Activated CD4-positive, alpha-beta memory T cell treated with anti-CD3 and anti-CD28 coated beads for 36 hours (primary cell): ENCODE data around the gene SCYGR7. TPM values are rescaled to one million over a fixed set of nuclear protein-coding genes. Genes with fewer than 3 reads are reported as not detected.
"Not testable (repeated sequence)": the region's sequence is repeated elsewhere in the genome, so short reads cannot be mapped to it uniquely, and the experiment has no call there.

ENCODE experiments used
- CTCF ChIA-PET: fragments of 350-600 bp; sonication (Branson Sonifier 250); formaldehyde crosslinking; loops from one replicate; lab custom pipeline; 2021; ENCODE audit warnings: antibody characterized with exemption, inconsistent platforms; lab: Charles Lee
- POLR2A ChIA-PET: fragments of 350-600 bp; sonication (Branson Sonifier 250); formaldehyde crosslinking; loops from one replicate; lab custom pipeline; 2021; ENCODE audit warnings: antibody characterized with exemption; lab: Charles Lee
- DNase-seq: peaks from one replicate; pipeline ENCODE4 v3.0.0-alpha.2; 2020
- H3K27ac Mint-ChIP-seq: one replicate; pipeline ENCODE4 v1.8.0; 2021; ENCODE audit warnings: mixed read lengths
- H3K27me3 Mint-ChIP-seq: one replicate; pipeline ENCODE4 v1.8.0; 2021; ENCODE audit warnings: mixed read lengths
- H3K36me3 Mint-ChIP-seq: one replicate; pipeline ENCODE4 v1.8.0; 2021; ENCODE audit warnings: mixed read lengths
- H3K4me1 Mint-ChIP-seq: one replicate; pipeline ENCODE4 v1.8.0; 2021; ENCODE audit warnings: low read depth, mixed read lengths
- H3K4me3 Mint-ChIP-seq: one replicate; pipeline ENCODE4 v1.8.0; 2021; ENCODE audit warnings: mild to moderate bottlenecking, mixed read lengths
- H3K9me3 Mint-ChIP-seq: one replicate; pipeline ENCODE4 v1.8.0; 2021; ENCODE audit warnings: mixed read lengths
- intact Hi-C: fragments of 100-400 bp; cut with micrococcal nuclease; formaldehyde crosslinking; loops from one replicate; pipeline ENCODE4 v1.15.1; 2023
- total RNA-seq, 2 experiments: library from RNA; stranded (reverse); gene quantifications; one replicate each; pipeline ENCODE4 v1.2.3, GENCODE V29; 2021

Gene SCYGR7
- total RNA-seq, 2 experiments from 2014 or later, result not detected

DNA sequence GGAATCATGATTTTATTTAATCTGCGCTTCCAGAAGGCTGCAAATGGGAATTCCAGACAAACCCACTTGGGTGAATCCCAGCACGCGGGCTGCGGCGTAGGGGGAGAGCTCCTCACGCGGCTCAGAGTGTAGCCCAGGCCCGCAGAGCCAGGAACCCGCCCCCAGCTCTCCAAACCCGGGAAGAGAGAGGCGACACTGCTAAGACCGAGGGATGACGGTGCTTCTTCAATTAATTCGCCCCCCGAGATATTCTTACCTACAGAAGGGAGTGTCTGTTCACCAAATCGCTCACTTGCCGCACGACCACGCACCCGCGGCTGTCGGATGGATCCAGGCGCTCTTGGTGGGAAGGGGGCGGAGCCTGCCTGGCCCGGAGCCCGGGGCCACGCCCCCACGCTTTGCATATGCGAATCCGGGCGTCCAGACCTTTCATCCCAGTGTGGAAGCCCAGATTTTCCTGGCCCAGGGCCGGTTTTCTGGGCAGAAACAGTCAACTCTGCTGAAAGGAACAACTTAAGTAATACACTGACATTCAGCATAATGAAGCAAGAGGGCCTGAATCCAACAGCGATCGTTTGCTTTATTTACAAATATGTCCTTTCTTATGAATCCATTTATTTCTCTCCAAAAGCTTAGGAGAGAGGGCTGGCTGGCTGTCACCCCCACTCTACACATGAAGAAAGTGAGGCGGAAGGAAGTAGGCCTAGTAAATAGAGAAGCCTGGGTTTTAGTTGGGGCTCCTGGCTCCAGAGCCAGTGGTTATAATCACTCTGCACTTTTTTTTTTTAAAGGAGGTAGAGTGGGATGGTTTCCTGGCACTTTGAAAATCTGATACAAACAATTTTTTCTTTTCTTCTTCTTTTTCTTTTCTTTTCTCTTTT, 10.2 kb upstream of the SCYGR7 start, which contains the start of gene SLC19A3:
SLC19A3 (minus strand) TSS at position 342 of the 881 bp plus-strand sequence. CDS start 15,710 bp downstream, outside the sequence.
- Mint-ChIP-seq H3K4me1 (no peaks in the 10 kb centered on the region), H3K27ac (no peak within 1 kb of the TSS), H3K36me3 (no peaks in the 10 kb centered on the region), H3K9me3 (no peaks in the 10 kb centered on the region), H3K27me3 (peaks cover 13% of the 10 kb centered on the region), H3K4me3 (no peak within 1 kb of the TSS)
- POLR2A ChIA-PET, result no interaction called here
- CTCF ChIA-PET, result no interaction called here
- intact Hi-C loops, result no loop called here
- DNase-seq, result peak; percentile 16

DNA sequence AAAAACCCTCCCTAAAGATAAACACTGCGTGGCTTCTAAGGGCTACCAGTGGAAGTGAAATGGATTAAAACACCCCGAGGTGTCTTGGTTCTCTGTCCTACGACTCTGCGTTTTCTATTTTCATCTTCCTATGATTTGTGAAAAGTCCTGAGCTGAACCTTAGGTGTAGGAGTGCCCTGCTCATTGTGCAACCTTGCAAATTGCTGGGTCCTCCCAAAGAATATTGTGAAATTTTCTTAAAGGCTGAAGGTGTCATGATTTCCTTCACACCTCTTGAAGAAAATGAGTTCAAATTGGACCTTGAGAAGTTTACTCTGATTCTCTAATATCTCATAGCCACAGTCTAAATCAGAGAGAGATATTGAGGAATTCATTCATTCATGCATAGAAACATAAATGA, 8.5 kb upstream of the SCYGR7 start:
- DNase-seq, result no peak
- Mint-ChIP-seq H3K4me3 (no peak overlapping the region), H3K27ac (no peak overlapping the region), H3K4me1 (no peaks in the 10 kb centered on the region), H3K27me3 (peaks cover 15% of the 10 kb centered on the region), H3K36me3 (no peaks in the 10 kb centered on the region), H3K9me3 (no peaks in the 10 kb centered on the region)
- POLR2A ChIA-PET, result no interaction called here
- CTCF ChIA-PET, result no interaction called here
- intact Hi-C loops, result no loop called here

DNA sequence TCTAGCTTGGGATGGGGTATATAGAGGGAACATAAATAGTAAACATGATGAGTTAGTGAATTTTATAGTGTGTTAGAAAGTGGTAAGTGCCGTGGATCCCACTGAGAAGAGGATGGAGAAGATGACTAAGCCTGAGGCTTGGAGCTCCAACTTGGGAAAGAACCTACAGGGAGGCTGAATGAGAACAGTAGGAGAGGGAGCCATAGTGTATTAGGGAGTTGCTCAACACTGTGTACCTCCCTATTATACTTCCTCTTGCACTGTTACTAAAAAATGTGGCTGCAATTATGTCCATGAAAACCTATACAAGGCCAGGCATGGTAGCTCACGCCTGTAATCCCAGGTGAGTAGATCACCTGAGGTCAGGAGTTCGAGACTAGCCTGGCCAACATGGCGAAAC, 7.5 kb upstream of the SCYGR7 start:
- POLR2A ChIA-PET, result no interaction called here
- intact Hi-C loops, result no loop called here
- H3K4me1 Mint-ChIP-seq, result no peaks in the 10 kb centered on the region
- H3K9me3 Mint-ChIP-seq, result no peaks in the 10 kb centered on the region
- CTCF ChIA-PET, result interaction anchor here (0.6 kb wide), 2 partner anchors 45 to 170 kb away, joined by 3 read pairs; no protein-coding TSS in a partner anchor
- no peak overlapping the region for H3K4me3 Mint-ChIP-seq
- H3K36me3 Mint-ChIP-seq, result no peaks in the 10 kb centered on the region
- no peak for DNase-seq
- peaks cover 15% of the 10 kb centered on the region for H3K27me3 Mint-ChIP-seq
- no peak overlapping the region for H3K27ac Mint-ChIP-seq

DNA sequence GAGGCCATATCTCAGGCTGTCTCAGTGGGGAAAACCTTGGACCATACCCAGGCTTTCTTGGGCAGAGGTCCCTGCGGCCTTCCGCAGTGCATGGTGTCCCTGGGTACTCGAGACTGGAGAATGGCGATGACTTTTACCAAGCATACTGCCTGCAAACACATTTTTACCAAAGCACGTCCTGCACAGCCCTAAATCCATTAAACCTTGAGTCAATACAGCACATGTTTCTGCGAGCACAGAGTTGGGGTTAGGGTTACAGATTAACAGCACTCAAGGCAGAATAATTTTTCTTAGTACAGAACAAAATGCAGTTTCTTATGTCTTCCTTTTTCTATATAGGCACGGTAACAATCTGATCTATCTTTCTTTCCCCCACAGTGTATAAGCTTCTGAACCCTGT, 5.3 kb upstream of the SCYGR7 start:
- CTCF ChIA-PET, H3K4me3 Mint-ChIP-seq, DNase-seq, H3K27ac Mint-ChIP-seq, H3K9me3 Mint-ChIP-seq, H3K36me3 Mint-ChIP-seq, POLR2A ChIA-PET, H3K27me3 Mint-ChIP-seq, H3K4me1 Mint-ChIP-seq, intact Hi-C loops: not testable (repeated sequence)

DNA sequence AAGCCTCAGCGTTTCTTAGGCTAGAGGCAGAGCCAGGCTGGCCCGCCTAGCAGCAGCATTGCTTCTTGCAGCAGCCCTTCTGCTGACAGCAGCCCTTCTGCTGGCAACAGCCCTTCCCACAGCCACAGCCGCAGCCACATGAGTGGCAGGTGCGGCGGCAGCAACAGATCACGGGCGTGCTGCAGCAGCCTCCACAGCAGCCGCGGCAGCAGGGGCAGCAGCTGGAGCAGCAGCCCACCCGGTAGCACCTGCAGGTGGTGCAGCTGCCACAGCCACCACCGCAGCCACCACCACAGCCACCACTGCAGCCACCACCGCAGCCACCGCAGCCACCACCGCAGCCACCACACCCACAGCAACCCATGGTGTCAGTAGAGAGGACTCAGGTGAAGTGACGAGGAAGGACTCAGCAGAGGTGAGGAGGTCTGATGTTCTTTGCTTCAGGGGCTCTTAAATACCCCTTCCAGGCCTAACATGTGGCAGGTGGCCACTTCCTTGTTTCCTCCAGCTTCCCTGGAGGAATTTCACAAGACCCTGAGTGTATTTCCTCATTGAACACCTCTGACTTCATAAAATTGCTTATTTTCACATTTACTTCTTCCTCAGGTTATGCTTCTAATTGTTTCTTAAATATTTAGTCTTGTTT, 3.6 kb upstream of the SCYGR7 start, which contains the start of gene SCYGR6:
SCYGR6 (minus strand) TSS at position 364 of the 646 bp plus-strand sequence; CDS start at position 364, 0 bp downstream.
- POLR2A ChIA-PET, result no interaction called here
- Mint-ChIP-seq H3K27me3 (peaks cover 10% of the 10 kb centered on the region), H3K4me3 (no peak within 1 kb of the TSS), H3K27ac (no peak within 1 kb of the TSS), H3K36me3 (no peaks in the 10 kb centered on the region), H3K9me3 (no peaks in the 10 kb centered on the region), H3K4me1 (no peaks in the 10 kb centered on the region)
- no peak for DNase-seq
- intact Hi-C loops, result no loop called here
- CTCF ChIA-PET, result no interaction called here

DNA sequence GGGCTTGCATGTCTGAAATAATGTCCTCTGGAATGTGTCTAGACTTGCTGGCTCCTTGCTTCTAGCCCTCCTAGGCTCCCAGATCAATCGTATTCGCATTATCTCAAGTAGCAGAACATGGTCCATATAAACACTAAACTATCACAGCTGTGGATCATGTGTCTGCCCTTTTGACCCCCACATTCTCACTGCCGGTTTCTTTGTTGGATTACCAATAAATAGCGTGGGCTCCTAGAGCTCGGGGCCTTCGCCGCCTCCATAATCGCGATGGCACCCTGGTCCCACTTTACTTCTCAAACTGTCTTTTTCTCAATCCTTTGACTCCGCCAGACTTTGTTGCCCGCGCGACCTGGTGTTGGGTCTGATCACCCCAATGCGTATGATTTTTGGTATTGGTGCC, 11.2 kb downstream of the SCYGR7 start:
- ChIA-PET CTCF (interaction anchor here (1.4 kb wide), 1 partner anchor 81 kb away, joined by 5 read pairs; no protein-coding TSS in a partner anchor), POLR2A (no interaction called here)
- Mint-ChIP-seq H3K27me3 (peaks cover 1% of the 10 kb centered on the region), H3K9me3 (no peaks in the 10 kb centered on the region), H3K36me3 (no peaks in the 10 kb centered on the region), H3K27ac (no peak overlapping the region), H3K4me3 (no peak overlapping the region), H3K4me1 (no peaks in the 10 kb centered on the region)
- DNase-seq, result no peak
- intact Hi-C loops, result no loop called here

DNA sequence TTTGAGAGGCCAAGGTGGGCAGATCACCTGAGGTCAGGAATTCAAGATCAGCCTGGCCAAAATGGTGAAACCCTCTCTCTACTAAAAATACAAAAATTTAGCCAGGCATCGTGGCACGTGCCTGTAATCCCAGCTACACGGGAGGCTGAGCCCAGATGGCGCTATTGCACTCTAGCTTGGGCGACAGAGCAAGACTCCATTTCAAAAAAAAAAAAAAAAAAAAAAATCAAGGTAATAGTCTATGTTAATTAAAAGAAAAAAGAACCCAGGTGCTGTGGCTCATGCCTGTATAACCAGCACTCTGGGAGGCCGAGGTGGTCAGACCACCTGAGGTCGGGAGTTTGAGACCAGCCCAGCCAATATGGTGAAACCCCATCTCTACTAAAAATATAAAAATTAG, 12.6 kb downstream of the SCYGR7 start:
- H3K27me3 Mint-ChIP-seq, H3K36me3 Mint-ChIP-seq, H3K9me3 Mint-ChIP-seq, POLR2A ChIA-PET, H3K4me1 Mint-ChIP-seq, intact Hi-C loops, H3K4me3 Mint-ChIP-seq, H3K27ac Mint-ChIP-seq, DNase-seq: not testable (repeated sequence)
- CTCF ChIA-PET, result interaction anchor here (0.8 to 1.1 kb wide), 2 partner anchors 82 to 121 kb away, joined by 3 read pairs; no protein-coding TSS in a partner anchor

DNA sequence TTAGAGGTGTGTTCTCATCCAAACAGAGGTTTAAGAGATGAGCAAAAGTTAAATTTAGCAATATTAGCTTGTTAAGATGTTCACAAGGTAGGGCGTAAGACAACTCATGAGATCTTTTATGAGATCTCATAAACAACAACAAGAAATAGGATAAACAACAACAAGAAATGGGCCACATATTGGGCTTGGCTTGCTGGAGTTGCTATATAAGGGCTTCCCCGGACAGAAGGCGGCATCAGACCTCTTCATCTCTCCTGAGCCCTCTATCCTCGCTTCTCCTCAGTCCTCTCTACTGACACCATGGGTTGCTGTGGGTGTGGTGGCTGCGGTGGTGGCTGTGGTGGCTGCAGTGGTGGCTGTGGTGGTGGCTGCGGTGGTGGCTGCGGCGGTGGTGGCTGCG, 17.5 kb downstream of the SCYGR7 start, which contains the start of gene SCYGR8:
SCYGR8 (plus strand) TSS at position 301 of the 400 bp plus-strand sequence; CDS start at position 301, 0 bp downstream.
- DNase-seq, result no peak
- intact Hi-C loops, result no loop called here
- no peaks in the 10 kb centered on the region for H3K9me3 Mint-ChIP-seq
- no peaks in the 10 kb centered on the region for H3K36me3 Mint-ChIP-seq
- H3K4me3 Mint-ChIP-seq, result no peak within 1 kb of the TSS
- CTCF ChIA-PET, result no interaction called here
- POLR2A ChIA-PET, result no interaction called here
- no peak within 1 kb of the TSS for H3K27ac Mint-ChIP-seq
- no peaks in the 10 kb centered on the region for H3K4me1 Mint-ChIP-seq
- no peaks in the 10 kb centered on the region for H3K27me3 Mint-ChIP-seq

DNA sequence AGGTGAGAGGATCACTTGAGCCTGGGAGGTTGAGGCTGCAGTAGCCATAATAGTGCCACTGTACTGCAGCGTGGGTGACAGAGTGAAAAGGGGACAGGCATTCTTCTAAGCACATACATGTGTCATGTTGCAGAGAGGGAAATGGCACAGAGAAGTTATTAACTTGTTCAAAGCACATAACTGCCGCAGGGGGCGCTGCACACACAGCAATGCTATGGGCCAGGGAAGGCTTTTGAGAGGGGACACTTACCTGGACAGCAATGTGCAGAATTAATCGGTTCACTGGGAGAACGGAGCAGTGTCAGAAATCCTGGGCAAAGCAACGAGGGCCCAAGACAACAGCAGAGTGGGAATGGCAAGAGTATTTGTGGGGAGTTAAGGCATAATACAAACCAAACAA, 19.9 kb downstream of the SCYGR7 start:
- no peak overlapping the region for H3K27ac Mint-ChIP-seq
- peak; percentile 25 for DNase-seq
- H3K4me1 Mint-ChIP-seq, result no peaks in the 10 kb centered on the region
- intact Hi-C loops, result no loop called here
- no peaks in the 10 kb centered on the region for H3K36me3 Mint-ChIP-seq
- no peaks in the 10 kb centered on the region for H3K27me3 Mint-ChIP-seq
- POLR2A ChIA-PET, result no interaction called here
- H3K9me3 Mint-ChIP-seq, result no peaks in the 10 kb centered on the region
- CTCF ChIA-PET, result no interaction called here
- H3K4me3 Mint-ChIP-seq, result no peak overlapping the region

DNA sequence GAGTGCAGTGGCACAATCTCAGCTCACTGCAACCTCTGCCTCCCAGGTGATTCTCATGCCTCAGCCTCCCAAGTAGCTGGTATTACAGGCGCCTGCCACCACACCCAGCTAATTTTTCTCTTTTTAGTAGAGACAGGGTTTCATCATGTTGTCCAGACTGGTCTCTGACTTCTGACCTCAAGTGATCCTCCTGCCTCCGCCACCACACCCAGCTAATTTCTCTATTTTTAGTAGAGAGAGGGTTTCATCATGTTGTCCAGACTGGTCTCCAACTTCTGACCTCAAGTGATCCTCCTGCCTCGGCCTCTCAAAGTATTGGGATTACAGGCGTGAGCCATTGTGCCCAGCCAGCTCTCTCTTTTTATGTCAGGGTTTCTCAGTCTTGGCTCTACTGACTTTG, 28.1 kb downstream of the SCYGR7 start:
- H3K27ac Mint-ChIP-seq, DNase-seq, intact Hi-C loops, H3K4me3 Mint-ChIP-seq, POLR2A ChIA-PET, H3K9me3 Mint-ChIP-seq, H3K4me1 Mint-ChIP-seq, H3K36me3 Mint-ChIP-seq, H3K27me3 Mint-ChIP-seq: not testable (repeated sequence)
- CTCF ChIA-PET, result interaction anchor here (0.6 to 1.5 kb wide), 4 partner anchors 10 to 106 kb away, joined by 3 to 7 read pairs (median 4); no protein-coding TSS in a partner anchor

DNA sequence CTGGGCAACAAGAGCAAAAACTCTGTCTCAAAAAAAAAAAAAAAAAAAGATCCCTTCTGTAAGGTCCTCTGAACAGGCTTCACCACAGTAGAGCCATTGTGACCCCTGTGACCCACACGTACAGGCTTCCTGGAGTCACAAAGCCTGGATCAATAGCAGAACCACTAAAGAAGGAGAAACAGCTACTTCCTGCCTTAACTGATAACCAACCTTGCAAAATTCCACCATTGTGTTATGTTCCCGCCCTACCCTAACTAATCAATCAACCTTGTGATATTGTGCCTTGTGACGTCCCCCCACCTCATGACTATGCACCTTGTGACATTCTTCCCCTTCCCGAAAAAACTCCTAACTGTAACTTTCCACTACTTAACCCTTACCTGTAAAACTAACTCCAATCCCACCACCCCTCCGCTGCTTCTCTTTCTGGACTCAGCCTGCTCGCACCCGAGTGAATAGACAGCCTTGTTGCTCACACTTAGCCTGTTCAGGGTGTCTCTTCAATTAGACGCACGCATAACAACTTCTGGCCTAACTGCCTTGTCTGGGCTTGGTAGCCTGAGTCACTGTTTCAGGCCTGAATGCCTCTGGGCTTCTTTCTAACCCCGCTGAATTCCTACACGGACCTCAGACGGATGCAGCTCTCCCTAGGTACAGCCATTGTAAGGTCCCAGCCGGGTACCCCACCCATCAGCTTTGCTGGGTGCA, 31.4 kb downstream of the SCYGR7 start:
- POLR2A ChIA-PET, result interaction anchor here (0.6 to 0.7 kb wide), 2 partner anchors 412 to 649 kb away, joined by 3 read pairs; no protein-coding TSS in a partner anchor
- H3K4me1 Mint-ChIP-seq, result no peaks in the 10 kb centered on the region
- intact Hi-C loops, result no loop called here

More for the DNA sequence above, 31.4 kb downstream of the SCYGR7 start:
- Mint-ChIP-seq H3K27me3 (no peaks in the 10 kb centered on the region), H3K9me3 (no peaks in the 10 kb centered on the region), H3K36me3 (no peaks in the 10 kb centered on the region), H3K4me3 (no peak overlapping the region), H3K27ac (no peak overlapping the region)
- CTCF ChIA-PET, result interaction anchor here (1.5 kb wide), 1 partner anchor 101 kb away, joined by 5 read pairs; no protein-coding TSS in a partner anchor
- no peak for DNase-seq
